CD4-positive, alpha-beta T cell treated with Interleukin-2 at 100 ng/mL for 4 hours (primary cell): Measurements from ENCODE around the gene GRAP.
A peak's percentile ranks its signal among the peaks of the same experiment; 100 is the strongest.
"Not testable (repeated sequence)": the region's sequence is repeated elsewhere in the genome, so short reads cannot be mapped to it uniquely, and the experiment has no call there.

Source experiments
- DNase-seq: peaks from one replicate; pipeline ENCODE4 v3.0.0-alpha.2; 2020; ENCODE audit warnings: low spot score

The GRAP gene

DNA sequence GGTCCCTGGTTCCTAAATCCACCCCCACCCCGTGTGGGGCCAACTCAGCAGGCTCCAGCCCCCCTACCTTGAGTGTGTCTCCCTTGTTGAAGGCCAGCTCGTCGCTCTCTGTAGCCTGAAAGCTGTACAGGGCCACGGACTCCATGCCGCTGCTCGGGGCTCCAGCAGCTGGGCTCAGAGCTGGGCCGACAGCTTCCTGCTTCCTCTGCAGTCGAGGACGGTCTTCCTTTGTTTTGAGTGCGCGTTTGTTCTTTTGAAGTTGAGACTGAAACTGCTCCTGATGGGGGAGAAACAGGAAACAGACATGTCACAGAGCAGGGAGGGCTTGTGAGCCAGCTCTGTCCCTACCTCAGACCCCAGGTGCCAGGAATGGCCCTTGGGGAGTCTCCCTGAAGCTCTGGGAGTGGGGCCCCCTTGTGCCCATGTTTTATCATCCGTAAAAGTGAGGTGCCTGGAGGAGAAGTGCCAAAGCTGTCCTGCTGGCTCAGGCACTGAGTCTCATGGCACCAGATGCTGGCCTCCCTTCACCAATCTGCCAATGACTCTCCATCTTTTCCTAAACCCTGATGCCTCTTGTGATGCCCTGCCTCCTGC is at the start of gene GRAP:
Gene GRAP, minus strand, starts transcription at position 176 of the 594 bp plus-strand sequence. Its CDS starts 31 bp downstream, at position 145.
- DNase-seq, result not testable (repeated sequence)

DNA sequence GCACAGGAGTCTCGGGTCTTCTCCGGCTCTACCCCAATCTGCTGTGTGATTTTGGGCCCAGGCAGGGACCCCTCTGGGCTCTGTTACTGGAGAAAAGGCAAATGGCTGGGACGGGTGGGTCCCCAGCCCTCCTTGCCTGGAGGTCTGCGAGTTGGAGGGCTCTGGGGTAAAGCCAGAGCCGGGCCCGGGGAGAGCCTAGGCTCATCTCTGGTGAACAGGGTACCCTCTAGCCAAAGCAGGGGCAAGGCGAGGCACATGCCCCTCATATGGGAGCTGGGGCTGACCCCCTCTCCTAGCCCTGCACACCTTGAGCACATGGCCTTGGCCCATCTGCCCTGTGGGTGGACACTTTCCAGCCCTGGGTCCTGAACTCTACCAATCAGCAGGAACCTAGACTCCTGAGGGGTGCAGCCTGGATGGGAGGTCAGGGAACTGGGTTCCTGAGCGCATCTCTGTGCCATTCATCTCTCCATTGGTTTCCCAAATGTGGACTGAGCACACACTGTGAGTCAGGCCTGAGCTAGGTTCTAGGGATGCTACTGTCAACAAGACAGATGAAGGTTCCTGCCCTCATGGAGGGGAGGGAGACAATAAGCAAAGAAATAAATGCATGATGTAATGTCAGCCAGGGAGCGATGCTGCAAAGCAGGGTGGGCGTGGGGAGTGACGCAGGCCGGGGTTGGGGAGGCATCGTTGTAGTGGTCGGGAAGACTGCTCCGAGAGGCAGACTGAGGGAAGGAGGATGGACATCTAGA is 47.1 kb upstream of the GRAP start:
- DNase-seq, result not testable (repeated sequence)

DNA sequence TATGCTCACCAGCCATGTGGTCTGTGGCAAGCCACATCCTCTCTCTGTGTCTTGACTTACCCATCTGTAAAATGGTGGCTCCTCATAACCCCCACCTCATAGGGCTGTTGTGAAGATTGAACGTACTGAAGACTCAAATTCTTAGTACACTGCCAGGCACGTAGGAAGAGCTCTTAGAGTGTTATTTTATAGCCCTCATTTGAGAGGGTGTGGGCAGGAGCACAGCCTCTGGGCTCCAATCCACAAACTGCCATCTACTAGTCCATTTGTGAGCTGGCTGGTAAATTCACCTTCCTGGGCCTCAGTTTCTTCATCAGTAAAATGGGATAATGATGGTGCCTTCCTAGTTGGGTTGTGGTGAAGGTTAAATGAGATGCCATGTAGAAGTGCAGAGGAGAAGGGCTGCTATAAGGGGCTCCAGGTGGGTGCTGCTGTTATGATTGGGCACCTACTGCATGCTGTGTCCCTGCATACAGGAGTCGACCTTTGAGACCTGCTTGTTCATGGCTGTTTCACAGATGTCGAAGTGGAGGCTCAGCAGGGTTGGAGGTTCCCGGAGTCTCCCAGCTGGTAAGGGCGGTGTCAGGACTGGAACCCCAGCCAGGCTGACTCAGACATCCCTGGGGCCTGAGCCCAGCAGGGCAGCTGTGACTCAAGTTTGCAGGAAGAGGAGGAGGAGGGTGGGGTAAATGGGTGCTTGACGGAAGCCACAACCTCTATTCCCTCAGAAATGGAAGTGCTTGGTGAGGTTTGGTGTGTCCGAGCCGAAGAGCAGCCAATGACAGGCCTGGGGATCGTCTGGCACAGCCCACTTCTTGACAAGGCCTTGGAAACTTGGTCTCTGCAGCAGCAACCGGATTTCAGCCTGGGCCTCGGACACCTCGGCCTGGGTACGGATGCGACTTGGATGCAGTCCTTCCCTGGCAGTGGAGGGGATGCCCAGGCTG is 46.3 kb upstream of the GRAP start:
- not testable (repeated sequence) for DNase-seq

DNA sequence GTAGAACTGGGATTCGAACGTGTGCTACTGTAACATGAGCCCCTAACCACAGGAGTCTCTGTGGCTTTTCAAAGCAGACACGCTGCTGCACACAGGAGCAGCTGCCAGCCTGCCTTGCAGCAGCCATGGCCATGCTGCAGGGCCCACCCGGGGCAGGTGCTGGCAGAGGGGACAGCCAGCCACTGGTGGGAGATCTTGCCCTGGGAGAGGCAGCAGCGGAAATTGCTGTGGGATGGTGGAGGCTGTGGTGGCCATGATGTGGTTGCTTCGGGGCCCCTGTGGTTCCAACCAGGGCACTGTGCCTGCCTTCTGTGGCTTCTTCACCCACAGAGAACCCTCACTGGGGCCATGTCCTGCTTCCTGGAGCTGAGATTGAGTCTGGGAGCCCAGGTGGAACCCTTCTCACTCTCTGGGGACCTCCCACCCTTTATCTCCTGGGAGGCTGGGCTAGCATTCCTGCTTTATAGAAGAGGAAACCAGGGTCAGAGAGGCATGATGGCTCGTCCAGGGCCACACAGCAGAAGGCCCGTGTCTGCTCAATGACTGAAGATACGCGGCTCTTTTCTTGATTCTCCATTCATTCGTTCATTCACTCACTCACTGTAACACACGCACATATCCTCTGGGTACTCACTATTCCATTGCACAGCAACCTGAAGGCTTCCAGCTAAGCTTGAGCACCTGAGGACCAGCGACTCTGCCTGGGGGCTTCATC is 43.5 kb upstream of the GRAP start:
- not testable (repeated sequence) for DNase-seq

DNA sequence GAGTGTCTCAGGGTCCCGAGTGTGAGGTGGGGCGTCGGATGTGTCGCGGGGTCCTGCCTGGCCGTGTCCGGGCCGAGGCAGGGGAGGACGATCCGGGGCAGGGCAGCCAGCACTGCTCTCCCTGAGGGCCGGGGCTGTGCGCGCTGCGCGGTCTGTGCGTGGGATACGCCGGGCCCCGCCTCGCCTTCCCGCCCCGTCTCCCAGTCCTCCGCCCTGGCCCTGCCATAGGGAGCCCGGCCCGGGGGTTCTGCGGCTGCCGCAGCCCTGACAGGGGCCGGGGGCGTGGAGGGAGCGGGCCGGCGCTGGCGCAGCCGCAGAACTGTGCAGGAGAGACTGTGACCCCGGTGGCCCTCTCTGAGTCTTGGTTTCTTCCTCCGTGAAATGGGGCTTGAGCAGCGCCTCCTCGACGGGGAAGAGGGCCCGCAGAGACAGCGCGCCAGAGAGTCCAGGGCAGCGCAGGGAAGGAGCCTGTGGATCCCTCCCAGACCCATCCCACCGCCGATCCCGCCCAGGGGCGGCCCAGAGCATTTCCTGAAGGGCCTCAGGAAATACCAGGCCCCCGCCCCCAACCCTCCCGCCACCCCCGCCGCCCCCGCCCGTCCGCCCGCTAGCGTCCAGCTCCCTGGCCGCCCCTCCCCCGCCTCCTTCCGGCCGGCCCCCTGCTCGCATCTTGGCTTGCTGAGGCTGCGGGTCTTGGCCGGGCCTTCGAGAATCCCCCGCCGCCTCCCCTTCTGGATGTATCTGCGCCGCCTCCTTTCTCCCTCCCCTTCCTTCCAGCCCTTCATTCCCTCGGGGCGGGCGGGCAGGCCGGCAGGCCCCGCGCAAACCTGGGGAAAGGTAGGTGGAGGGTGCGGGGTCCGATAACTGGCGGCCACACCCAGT is 42.3 kb upstream of the GRAP start:
- not testable (repeated sequence) for DNase-seq

DNA sequence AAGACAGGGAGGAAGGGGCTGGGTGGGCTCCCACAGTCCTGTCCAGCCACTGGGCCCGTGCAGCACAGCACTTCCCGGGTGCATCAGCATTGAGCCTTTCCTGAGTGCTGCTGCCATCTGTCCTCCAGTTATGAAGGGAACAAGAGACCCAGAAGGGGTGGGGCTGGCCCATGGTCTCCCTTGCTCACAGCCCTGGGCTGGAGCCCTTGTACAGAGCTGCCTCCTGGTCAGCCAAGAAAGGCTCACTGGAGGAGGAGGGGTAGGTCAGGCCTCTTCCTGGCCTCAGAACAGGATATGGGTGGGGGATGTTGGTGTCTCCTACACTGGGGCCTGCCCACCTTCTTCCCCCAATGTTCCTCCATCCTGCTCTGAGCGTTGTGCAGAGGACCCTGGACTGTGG is 30.6 kb upstream of the GRAP start:
- DNase-seq, result not testable (repeated sequence)

DNA sequence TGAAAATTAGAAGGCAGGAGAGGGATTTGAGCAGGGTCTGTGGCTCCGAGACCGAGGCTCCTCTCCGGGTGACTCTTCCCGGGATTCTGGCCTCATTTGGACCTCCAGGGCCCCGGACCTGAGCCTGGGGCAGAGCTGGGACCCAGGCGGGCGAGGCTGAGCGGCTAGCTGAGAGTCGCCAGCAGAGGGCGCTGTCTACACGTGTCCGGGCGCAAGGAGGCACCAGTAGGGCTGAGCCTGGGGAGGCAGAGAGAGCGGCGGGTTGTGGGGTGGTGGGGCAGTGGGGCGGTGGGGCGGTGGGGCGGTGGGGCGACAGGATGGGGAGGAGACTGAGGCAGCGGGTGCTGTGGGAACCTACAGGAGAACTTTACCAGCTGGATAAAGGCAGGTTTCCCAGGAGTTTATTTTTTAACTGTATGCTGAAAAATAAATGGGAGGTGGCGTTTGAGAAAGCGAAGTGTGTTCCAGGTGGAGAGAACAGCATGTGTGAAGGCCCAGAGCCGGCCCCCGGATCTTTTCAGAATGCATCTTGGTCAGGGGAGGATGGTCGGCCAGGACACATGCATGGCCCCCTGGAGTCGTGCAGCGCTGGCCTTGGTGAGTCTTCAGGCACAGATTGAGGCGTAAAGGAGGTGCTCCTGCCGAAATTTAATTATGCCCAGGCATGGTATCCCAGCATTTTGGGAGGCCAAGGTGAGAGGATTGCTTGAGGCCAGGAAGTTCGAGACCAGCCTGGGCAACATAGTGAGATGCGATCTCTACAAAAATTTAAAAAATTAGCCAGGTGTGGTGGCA is 29.8 kb upstream of the GRAP start:
- DNase-seq, result peak; percentile 38

DNA sequence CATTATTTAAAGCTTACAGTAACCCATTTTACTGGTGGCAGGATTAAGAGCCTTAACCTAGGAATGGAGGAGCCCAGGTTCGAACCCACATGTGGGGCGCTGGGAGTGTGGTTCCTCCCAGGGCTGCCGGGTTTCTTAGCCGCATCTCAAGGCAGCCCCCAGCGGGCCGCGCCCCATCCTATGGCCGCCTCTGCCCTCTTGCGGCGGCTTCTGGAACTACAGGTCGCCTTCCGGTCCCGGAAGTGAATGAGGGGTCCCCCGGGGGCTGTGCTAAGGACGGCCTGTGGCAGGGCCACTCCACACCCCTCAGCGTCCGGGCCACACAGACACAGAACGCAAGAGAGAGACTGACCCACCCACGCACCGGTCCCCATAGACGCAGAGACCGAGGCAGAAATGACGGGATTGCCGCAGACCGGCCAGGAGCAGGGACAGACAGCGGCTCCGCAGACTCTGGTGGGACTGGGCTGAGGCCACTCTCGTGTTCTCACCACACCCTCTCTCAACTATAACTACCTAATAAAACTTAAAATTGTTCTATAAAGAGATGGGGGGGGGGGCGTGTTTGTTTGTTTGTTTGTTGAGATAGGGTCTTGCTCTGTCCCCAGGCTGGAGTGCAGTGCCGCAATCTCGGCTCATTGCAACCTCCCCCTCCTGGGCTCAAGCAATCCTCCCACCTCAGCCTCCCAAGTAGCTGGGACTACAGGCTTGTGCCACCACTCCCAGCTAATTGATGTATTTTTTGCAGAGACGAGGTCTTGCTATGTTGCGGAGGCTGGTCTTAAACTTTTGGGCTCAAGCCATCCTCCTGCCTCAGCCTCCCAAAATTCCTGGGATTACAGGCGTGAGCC is 23.8 kb upstream of the GRAP start:
- DNase-seq, result not testable (repeated sequence)

DNA sequence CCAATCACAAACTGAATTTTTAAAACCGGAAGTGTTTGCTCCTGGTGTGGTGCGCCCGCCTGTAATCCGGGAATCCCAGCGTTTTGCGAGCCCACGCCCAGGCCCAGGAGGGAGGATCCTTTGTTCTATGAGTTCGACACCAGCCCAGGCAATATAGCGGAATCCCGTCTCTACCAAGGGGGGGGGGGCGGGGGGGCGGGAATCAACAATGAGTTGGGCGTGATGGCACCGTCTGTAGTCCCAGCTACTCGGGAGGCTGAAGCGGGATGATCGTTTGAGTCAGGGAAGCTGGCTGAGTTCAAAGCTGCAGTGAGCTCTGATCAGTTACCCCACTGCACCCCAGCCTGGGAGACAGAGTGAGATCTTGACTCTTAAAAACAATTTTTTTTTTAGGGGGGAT is 17.6 kb upstream of the GRAP start:
- not testable (repeated sequence) for DNase-seq

DNA sequence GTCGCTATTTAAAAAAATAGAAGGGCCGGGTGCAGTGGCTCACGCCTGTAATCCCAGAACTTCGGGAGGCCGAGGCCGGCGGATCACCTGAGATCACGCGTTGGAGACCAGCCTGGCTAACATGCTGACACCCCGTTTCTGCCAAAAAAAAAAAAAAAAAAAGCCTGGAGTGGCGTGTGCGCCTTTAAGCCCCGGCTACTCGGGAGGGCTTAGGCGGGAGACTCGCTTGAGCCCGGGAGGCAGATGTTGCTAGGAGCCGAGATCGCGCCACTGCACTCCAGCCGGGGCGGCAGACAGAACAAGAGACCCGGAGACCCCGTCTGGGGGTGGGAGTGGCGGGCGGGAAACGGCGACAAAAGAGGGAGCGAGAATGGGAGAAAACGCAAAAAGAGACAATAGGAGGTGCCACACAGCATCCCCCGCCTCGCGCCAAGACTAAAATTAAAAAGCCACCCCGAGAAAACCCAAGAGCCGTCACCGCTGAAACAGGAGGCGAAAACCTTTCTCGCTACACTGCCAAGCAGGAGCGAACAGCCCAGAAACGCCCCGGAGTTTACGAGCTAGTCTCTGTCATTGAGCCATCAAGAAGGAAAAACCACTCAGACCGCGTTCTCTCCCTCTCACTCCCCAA is 16.7 kb upstream of the GRAP start:
- DNase-seq, result peak; percentile 81

DNA sequence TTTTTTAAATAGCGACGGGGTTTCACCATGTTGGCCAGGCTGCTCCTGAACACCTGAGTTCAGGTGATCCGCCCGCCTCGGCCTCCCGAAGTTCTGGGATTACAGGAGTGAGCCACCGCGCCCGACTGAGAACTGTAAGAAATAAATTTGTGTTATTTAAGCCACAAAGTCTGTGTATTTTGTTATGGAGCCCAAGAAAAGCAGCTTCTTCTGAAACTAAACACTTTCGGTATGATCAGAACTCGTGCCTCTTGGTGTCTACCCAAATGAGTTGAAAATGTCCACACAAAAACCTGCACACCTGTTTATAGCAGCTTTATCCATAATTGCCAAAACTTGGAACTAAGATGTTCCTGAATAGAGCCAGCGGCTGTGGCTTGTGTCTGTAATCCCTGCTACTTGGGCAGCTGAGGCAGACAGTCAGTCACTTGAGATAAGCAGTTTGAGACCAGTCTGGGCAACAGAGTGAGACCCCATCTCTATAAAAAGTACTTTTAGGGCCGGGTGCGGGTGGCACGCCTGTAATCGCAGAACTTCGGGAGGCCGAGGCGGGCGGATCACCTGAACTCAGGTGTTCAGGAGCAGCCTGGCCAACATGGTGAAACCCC is 16.1 kb upstream of the GRAP start:
- DNase-seq, result not testable (repeated sequence)

DNA sequence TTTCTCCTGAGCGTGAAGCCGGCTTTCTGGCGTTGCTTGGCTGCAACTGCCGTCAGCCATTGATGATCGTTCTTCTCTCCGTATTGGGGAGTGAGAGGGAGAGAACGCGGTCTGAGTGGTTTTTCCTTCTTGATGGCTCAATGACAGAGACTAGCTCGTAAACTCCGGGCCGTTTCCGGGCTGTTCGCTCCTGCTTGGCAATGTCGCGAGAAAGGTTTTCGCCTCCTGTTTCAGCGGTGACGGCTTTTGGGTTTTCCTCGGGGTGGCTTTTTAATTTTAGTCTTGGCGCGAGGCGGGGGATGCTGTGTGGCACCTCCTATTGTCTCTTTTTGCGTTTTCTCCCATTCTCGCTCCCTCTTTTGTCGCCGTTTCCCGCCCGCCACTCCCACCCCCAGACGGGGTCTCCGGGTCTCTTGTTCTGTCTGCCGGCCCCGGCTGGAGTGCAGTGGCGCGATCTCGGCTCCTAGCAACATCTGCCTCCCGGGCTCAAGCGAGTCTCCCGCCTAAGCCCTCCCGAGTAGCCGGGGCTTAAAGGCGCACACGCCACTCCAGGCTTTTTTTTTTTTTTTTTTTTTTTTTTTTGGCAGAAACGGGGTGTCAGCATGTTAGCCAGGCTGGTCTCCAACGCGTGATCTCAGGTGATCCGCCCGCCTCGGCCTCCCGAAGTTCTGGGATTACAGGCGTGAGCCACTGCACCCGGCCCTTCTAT is 15.4 kb upstream of the GRAP start:
- DNase-seq, result peak; percentile 59

DNA sequence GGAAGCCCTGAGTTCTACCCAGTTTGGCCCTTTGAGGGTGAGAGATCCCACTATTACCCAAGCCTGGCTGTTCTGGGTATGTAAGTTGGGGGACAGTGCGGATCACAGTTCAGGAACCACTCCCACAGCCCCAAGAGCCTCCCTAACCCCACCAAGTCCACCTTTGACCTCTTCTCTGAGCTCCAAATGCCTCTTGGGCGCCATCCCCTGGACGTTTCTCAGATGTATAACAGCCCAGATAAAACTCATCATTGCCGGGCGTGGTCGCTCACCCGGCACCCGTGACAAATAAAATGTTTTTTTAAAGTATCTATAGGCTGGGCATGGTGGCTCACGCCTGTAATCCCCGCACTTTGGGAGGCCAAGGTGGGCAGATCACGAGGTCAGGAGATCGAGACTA is 8.7 kb upstream of the GRAP start:
- not testable (repeated sequence) for DNase-seq

DNA sequence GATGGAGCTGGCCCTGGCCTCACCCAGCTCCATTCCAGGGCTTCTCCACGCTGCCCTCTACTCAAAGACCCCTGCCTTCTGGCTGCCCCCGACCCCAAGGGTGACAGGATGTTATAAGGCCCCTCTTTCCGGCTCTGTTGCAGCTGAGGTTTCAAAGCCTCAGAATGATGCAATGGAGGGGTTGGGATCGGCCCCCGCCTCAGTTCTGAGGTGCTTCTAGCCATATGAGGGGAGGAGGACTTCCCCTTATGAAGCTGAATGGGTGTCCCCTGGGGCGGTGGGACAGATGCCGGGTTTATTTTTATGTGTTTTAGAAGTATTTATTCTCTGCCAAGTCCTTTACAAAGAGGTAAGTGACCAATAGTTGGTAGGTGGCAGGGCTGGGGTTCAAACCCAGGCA is 2.1 kb upstream of the GRAP start:
- DNase-seq, result not testable (repeated sequence)

DNA sequence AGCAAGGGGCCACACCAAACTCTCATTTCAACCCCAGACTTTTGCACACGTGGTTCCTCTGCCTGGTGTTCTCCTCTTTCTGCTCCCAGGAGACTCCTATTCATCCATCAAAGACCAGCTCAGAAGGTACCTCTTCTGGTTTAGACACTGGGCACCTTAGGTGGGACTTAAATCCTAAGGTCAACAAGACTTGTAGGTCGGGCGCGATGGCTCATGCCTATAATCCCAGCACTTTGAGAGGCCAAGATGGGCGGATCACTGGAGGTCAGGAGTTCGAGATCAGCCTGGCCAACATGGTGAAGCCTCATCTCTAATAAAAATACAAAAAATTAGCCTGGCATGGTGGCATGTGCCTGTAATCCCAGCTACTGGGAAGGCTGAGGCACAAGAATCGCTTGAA is 753 bp upstream of the GRAP start:
- not testable (repeated sequence) for DNase-seq

DNA sequence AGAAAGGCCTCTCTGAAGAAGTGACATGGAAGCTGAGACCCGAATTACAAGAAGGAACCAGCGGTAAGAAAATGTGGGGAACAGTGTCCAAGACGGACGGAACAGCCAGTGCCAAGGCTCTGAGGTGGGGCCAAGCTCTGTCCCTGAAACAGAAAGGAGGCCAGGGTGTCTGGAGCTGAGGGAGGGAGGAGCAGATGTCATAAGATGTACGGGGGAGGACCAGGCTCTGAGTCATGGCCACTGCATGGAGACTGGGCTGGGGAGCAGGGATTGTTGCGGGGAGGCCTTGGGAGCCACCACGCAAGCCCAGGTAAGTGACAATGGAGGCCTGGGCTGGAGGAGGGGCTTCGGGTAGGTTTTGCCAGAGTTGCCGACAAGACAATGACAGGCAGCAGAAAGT is 2.1 kb downstream of the GRAP start:
- DNase-seq, result not testable (repeated sequence)

DNA sequence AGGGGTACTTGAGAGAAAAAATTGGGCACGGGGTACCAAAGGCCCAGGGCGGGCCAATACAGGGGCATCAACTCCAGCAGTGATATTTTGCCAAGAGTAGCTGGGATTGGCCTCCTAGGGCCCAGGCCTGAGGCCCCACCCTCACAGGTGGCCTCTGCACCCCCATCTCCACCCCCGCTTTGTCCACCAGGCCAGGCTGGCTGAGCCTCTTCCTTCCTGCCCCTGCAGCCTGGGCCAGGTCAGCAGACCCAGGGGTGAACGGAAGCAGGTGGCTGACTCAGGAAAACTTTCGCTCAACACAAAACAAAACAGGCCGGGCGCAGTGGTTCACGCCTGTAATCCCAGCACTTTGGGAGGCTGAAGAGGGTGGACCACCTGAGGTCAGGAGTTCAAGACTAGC is 3.7 kb downstream of the GRAP start:
- not testable (repeated sequence) for DNase-seq
